ENCODE measurements around the gene ITGB7.

DNA sequence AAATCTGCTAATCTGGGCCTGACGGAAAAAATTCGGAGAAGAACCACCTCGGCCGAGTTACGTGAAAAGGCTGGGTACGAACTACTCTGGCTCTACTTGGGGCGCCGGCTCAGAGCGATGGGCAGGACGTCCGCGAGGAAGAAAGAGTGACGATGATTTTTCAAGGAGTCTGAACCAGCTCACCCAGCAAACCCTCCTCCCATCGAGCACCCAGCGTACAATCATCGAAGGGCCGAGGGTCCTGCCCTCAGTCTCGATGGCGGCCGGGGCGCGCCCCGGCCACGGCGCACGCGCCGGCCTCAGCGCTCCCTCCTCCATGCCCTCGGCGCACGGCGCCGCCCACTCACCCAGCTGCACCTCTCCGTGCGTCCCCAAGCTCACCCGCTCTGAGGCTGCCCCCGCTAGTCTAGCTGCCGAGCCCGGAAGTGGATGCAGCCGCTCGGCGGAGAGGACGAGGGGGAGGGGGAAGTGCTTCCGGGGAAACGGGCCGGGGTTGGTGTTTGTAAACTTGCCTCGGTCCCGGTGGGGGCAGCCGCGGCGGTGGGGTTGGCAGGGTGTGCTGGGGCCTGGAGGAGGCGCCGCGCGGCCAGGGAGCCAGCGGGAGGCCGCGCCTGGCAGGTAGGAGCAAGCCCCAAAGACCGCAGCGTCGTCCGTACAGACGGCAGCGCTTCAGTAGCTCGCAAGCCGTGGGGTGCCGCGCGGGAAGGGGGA lies 26.7 kb downstream of the ITGB7 start, which contains the start of the genes CSAD and ZNF740:
- TF ChIP-seq, protein P1, sequence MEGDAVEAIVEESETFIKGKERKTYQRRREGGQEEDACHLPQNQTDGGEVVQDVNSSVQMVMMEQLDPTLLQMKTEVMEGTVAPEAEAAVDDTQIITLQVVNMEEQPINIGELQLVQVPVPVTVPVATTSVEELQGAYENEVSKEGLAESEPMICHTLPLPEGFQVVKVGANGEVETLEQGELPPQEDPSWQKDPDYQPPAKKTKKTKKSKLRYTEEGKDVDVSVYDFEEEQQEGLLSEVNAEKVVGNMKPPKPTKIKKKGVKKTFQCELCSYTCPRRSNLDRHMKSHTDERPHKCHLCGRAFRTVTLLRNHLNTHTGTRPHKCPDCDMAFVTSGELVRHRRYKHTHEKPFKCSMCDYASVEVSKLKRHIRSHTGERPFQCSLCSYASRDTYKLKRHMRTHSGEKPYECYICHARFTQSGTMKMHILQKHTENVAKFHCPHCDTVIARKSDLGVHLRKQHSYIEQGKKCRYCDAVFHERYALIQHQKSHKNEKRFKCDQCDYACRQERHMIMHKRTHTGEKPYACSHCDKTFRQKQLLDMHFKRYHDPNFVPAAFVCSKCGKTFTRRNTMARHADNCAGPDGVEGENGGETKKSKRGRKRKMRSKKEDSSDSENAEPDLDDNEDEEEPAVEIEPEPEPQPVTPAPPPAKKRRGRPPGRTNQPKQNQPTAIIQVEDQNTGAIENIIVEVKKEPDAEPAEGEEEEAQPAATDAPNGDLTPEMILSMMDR (IDR thresholded peaks at IDR 0.05) = no peak
- peak; percentile 99 for TF ChIP-seq FOXK1 (CRISPR knock-in tag; IDR thresholded peaks at IDR 0.05)
- TF ChIP-seq, protein P2, sequence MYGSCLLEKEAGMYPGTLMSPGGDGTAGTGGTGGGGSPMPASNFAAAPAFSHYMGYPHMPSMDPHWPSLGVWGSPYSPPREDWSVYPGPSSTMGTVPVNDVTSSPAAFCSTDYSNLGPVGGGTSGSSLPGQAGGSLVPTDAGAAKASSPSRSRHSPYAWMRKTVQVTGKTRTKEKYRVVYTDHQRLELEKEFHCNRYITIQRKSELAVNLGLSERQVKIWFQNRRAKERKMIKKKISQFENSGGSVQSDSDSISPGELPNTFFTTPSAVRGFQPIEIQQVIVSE (CRISPR knock-in tag; IDR thresholded peaks at IDR 0.05; ENCODE audit: borderline replicate concordance) = no peak
- TF ChIP-seq, protein P3, sequence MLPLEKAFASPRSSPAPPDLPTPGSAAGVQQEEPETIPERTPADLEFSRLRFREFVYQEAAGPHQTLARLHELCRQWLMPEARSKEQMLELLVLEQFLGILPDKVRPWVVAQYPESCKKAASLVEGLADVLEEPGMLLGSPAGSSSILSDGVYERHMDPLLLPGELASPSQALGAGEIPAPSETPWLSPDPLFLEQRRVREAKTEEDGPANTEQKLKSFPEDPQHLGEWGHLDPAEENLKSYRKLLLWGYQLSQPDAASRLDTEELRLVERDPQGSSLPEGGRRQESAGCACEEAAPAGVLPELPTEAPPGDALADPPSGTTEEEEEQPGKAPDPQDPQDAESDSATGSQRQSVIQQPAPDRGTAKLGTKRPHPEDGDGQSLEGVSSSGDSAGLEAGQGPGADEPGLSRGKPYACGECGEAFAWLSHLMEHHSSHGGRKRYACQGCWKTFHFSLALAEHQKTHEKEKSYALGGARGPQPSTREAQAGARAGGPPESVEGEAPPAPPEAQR (CRISPR knock-in tag; IDR thresholded peaks at IDR 0.05) = no peak
- TF ChIP-seq NR3C1 (CRISPR knock-in tag; conservative IDR thresholded peaks at IDR 0.05; ENCODE audit: low read depth) = no peak

All from WTC11 (cell line).